Hindlimb muscle (tissue), 1 donor: ENCODE results near the gene DROSHA. TPM values are rescaled to one million over a fixed set of nuclear protein-coding genes. Genes with fewer than 3 reads are reported as not detected.
"Not testable (repeated sequence)": the region's sequence is repeated elsewhere in the genome, so short reads cannot be mapped to it uniquely, and the experiment has no call there.

Source experiments
- DNase-seq: peaks from one replicate; pipeline ENCODE4 v3.0.0-alpha.2; 2013
- polyA plus RNA-seq: library from polyadenylated mRNA; unstranded; fragments of 120-200 nt; gene quantifications from one replicate; pipeline ENCODE4 v1.2.1, GENCODE V29; 2013; ENCODE audit not compliant: insufficient read length

The DROSHA gene
- polyA plus RNA-seq, 1 donor: 45.8 TPM

DNA sequence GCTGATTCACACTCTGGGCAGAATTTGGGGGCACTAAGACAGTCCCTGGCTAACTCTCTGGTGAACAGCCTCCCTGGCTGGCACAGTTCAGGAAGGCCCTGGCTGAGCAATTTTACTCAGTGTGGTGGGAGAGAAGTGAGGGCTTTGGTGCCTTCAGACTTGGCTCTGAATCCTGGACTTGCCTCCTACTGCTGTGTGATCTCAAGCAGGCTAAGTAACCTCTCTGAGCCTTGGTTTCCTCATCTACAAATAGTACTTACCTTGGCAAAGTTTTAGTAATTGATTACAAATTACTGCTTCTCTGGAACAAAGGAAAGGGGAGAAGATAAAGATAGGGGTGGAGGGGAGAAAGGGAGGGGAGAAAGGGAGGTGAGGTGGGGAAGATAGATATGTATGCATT is 153.8 kb downstream of the DROSHA start:
- DNase-seq: no peak

DNA sequence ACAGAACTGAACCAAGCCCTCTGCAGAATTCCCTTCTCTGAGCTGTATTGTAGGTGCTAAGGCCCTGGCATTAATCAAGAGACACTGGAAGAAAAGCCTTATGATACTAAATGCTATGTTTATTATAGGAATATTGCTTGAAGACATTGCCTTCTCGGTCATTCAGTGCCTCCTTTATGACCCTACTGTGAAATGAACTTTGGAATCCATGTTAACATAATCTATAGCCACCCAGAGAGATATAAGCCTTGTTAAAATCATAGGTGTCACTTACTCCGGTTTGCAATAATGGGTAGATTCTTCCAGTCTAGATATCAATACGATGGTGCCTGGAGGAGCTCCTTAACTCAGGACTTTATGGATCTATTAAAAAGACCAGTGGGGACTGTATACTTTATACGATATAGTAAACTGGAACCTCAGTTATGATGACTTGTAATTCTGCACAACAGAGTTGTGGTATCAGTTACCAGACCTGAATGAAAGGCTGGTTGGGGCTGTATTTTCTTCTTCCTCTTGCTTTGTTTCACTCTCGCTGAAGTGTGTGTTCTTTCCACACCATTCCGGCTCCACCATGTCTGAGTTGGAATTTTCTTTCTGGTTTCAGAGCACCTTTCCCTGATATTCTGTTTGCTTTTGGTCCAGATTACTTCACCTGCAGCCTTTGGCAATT is 154.5 kb downstream of the DROSHA start:
- DNase-seq: no peak

DNA sequence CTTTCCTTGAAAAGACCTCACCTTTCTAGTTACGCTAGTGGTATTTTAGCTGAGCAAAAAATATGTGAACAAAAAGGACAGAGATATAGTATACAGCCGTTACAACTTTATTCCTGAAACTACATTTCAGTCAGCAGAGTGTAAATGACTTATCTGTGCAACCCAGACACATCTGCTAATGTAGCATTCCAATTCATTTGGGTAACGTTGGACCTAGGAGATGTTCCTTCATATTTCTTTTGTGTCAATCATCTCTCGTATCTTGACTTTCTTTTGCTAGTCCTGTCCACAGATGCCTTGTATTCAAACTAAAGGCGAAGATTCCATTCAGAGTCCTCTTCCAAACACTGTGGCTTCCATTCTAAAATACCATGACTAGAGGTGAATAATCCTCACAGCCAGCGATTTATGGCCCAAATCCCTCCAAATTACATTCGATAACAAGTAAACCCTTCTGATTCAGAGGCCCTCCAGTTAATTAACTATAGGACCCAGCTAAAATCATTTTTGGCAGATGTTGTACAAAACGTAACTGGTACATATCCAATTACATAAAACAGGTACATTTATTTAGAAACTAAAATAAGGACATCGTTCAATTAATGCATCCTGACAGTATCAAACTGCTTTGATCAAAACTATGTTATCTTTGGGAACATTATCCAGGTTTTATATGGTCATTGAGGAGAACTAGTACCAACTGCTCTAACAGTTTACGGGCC is 155.7 kb downstream of the DROSHA start:
- no peak for DNase-seq

DNA sequence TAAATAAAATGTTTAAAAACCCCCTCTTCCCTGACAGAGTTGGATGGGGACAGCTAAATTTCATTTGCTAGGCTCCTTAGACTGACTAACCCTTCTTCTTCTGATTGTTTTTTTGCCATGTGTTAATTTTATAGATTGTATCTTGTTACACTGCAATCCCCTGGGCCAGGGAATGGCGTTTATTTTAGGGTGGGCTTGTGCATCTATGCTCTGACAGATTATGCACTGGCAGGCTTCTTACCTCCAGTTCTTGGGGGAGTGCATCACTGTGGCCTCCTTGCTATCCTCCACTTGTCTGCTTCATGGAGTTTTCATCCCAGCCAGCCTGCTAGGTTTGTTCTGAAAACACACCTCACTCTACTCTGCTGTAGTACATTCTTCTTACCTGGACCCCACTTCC is 159.8 kb downstream of the DROSHA start:
- DNase-seq: no peak

DNA sequence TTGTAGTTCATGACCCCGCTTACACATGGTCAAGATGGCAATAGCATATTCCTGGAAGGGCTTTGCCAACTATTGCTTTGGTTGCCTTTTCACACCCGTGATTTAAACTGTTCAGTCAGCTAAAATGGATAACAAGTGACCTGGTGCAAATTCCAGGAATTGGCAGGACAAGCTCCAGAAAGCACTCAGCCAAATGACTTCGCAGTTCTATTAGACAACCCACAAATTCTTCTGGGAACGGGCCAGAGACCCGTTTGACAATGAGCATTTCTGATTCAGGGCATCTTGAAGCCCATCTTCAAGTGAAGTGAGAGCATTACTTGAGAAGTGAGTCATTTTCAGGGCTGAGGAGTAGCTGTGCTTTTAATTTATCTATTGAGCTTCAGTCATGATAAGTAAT is 165.0 kb downstream of the DROSHA start:
- DNase-seq: no peak

DNA sequence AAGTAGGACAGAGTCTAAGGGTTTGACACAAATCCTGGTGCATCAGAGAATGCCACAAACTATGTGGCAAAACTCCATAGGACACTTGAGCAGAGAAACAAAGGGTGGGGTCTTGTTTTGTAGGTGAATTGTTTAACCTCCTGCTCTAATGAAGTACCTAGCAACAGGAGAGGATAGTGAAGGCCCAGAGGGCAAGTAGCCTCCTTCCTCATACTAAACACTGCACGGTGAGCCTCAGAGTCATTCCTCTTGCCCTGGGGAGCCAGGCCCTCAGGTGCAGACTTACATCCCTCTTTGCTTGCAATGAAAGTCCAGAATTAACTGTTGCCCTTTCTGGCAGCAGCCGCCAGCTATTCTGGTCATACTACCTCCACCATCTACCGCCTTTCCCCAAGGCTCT is 166.1 kb downstream of the DROSHA start:
- DNase-seq: no peak

DNA sequence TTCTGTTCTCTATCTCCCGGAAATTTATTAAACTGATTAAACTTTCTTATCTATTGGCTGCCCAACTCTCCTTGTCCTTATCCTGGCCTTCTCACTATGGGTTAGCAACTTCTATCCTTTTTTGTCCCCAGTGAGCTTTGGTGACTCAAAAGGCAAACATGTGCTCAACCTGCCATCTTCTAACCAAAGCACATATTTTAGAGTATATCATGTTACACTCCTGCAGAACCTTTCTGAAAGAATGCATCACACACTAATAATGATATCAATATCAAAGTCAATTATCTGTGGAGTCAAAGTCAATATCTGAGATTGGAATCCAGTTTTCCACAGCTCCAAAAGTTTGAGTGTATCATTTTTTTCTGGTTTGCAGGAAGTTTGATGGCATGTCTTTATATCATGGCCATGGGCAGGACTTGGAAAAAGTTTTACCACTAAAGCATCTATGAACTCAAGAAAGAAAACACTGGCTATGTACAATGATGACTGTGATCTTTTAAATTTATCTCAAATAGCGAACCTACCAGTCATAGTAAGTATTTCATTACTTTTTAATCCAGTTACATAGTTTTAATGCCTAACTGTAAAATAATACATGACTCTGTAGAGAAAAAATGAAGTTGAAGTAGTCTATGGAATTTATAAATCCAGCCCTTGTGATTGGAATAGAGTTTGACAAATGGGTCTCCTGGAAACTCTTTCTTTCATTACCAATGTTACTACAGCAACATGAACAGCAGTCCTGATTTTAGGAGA is 166.8 kb downstream of the DROSHA start:
- no peak for DNase-seq

DNA sequence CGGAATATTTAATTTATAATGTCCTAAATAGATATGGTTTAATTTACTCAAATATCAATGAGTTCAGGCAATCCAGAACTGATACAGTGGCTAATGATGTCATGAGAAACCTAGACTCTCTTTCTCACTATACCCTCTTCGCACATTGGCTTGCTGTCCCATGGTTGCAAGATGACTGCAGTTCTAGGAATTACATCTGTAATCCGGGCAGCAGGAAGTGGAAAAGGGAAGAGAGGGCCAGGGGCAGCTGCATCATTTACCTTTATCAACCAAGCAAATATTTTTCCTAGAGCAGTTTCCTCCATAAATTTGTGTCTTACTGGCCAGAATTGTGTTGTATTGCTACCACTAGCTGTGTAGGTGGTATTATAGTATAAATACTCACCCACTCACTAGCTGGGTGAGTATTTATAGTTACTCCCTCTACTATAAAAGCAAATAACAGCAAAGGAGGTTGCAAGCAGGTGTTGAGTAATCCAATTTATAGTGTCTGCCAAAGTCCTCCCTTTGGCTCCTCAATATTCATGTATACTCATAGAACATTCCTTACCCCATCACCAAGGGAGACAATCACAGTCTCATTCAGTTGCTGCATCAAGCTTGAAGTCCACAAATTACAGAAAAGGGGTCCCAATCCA is 168.8 kb downstream of the DROSHA start:
- no peak for DNase-seq

DNA sequence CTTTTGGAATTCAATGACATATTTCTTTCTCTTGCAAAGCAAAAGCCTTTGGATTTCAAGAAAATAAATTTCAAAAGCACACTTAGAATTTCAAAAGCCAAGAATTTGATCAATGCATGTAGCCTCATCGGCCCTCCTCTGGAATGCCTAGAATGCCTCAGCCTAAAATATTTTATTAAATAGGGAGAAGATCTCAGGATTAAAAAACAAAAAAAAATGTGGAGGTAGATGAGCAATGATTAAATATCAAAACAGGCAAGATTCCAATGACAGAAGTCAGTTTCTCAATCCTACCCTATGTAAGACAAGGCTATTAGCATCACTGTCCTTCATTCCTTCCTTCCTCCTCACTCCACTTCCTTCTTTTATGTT is 169.4 kb downstream of the DROSHA start:
- DNase-seq: no peak

DNA sequence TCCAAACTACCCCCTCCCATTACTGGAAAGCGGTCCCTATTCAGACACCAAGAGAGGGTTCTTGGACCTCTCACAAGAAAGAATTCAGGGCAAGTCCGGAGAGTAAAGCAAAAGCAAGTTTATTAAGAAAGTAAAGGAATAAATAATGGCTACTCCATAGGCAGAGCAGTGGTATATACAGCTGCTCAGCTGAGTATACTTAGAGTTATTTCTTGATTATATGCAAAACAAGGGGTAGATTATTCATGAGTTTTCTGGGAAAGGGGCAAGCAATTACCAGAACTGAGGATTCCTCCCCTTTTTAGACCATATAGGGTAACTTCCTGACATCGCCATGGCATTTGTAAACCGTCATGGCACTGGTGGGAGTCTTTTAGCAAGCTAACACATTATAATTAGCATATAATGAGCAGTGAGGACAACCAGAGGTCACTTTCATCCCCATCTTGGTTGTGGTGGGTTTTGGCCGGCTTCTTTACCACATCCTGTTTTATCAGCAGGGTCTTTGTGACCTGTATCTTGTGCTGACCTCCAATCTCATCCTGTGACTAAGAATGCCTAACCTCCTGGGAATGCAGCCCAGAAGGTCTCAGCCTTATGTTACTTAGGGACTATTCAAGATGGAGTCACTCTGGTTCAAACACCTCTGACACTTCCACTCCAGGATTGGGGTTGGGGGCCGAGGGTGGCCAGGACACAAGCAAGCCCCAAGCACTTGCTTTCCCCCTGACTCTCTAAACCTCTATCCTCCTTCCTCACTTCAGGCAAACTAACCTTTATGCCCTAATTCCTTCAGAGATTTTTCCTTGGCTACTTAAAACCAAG is 170.0 kb downstream of the DROSHA start:
- not testable (repeated sequence) for DNase-seq

DNA sequence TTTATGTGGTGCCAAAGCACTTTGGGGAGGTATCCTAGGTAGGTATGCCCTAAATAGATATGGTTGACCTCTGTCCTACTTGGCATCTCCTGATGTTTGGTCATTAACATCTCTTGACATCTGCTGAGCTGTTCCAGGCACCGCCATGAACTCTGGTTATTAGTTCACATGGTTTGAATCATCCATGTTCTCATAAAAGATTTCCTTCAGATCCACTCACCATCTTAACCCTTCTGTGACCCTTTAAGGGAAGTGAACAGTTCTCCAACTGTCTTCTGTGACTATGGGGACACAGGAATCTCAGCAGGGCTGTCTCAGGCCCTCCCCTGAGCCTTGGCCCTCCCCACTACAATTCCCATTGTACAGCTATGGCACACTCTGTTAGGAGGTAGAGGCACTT is 170.7 kb downstream of the DROSHA start:
- DNase-seq: no peak

DNA sequence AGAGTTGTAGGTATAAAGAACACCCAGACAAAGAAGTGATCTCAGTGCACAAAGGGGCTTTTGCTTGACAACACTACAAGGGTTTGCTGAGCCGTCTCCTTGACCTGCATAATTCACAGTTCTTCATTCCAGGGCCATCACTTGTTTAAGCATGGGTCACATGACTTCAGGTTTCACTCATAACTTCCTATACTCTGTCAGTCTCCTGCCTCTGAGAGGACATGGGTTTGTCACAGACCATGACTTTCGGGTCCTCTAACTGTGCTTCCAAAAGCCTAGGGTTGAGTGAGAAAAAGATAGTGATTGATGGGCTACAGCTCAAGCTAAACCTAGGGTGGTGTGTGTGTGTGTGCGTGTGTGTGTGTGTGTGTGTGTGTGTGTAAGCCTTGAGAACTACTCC is 172.1 kb downstream of the DROSHA start:
- no peak for DNase-seq

DNA sequence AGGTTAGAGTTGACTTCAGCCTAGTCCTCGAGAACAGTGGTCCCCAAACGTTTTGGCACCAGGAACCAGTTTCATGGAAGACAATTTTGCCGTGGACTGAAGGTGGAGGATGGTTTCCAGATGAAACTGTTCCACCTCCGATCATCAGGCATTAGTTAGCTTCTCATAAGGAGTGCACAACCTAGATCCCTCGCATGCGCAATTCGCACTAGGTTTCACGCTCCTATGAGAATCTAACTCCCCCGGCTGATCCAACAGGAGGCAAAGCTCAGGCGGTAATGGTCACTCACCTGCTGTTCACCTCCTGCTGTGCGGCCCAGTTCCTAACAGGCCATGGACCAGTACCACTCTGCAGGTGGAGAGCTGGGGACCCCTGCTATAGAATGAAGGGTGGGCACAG is 174.9 kb downstream of the DROSHA start:
- DNase-seq: no peak

DNA sequence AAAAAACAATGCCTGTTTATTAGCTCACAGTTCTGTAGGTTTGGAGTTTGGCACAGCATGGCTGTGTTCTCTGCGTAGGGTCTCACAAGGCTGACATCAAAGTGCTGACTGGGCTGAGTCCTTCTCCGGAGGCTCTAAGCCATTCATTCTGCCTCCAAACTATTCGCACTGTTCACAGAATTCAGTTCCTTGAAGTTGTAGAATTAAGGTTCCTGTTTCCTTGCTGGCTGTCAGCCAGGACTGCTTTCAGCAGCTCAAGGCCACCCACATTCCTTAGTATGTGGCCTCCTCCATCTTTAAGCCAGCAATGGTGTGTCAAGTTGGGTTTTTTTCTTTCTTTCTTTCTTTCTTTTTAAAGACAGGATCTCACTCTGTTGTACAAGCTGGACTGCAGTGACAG is 176.6 kb downstream of the DROSHA start:
- no peak for DNase-seq

Other genes starting within 250 kb of the DROSHA start
- gene C5orf22, start 208 bp upstream of the DROSHA start, polyA plus RNA-seq: 18.8 TPM
- gene PDZD2, start 107.0 kb upstream of the DROSHA start, polyA plus RNA-seq: 6.1 TPM